OCI-M2 (cell line): ENCODE results near the gene HOXA3.

ENCODE experiments used
- DNase-seq: peaks from one replicate; lab custom pipeline; 2025; ENCODE audit not compliant: unreplicated experiment; lab: John Stamatoyannopoulos, UW

Gene HOXA3

GRCh38 chr7:27131390-27131819 lies 21.0 kb downstream of the HOXA3 start:
- DNase-seq = no peak

DNA sequence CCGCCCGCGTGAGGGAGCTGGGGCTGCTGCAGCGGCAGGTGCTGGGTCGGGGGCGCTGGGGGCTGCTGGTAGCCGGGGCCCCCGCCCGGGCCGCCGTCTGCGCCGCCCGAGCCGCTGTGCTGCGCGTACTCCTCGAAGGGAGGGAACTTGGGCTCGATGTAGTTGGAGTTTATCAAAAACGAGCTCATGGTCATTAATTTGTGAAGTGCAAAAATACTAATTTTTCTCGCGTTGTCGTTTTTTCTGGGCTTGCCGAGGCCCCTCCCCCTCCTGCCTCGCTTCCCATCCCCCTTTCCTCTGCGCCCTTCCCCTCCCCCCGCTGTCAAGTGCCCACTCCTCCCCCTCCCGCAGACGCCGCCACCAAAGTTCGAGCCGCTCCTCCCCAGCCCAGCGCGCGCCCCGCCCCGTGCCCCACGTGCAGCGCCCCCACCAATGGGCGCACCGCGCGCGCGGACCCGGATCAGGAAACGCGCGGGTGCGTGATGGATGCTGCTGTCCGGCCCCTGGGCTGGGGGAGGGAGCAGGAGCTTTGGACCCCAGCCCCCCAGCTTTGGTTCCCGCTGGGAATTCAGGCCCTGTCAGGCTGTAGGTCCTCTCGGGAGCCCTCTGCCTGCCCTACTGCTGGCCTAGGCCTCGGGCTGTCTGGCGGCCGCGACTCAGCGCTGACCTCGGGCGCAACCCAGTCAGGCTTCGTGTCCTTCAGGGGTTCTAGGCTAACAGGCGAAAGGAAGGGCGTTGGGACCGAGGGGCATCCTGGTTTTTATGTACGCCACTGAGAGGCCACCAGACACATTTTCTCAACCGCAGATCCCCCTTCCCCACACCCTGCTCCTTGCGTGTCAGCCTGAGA lies 21.6 kb downstream of the HOXA3 start, which contains the start of gene HOXA4:
Gene HOXA4 (minus strand): TSS at position 218 of the 850 bp plus-strand sequence. CDS start 24 bp downstream, at position 194.
- no peak for DNase-seq

DNA sequence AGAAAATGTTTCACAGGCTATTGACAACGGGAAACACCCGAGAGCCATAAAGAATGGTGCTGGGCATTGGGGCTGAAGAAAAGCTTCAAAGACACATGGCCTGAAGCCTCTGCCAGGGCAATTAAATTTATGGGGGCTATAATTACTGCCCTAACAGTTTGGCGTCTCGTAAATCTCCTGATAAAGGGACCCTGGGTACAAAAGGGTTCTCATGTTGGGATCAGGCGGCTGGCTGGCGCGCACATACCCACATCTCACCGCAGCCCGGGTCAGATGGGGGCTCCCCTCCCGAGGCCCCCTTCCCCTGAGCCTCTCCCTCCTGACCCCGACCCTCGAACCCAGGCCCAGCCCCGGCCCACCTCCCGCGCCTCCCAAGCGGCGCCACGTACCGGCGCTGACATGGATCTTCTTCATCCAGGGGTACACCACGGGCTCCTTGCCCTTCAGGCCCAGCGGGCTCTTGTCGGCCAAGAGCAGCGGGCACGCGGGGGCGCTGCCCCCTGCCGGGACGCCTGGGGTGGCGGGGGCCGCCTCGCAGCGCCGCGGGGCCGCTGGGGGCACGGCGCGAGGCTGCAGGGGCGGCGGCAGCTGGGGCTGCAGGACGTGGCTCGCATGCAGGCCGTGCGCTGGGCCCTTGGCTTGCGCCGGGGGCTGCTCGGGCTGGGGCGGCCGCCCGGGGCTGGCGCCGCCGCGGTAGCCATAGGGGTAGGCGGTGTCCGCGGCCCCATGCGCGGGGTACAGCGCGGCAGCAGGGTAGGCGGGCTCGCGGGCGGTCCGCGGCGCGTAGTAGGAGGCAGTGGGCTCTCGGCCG lies 22.4 kb downstream of the HOXA3 start:
- no peak for DNase-seq

DNA sequence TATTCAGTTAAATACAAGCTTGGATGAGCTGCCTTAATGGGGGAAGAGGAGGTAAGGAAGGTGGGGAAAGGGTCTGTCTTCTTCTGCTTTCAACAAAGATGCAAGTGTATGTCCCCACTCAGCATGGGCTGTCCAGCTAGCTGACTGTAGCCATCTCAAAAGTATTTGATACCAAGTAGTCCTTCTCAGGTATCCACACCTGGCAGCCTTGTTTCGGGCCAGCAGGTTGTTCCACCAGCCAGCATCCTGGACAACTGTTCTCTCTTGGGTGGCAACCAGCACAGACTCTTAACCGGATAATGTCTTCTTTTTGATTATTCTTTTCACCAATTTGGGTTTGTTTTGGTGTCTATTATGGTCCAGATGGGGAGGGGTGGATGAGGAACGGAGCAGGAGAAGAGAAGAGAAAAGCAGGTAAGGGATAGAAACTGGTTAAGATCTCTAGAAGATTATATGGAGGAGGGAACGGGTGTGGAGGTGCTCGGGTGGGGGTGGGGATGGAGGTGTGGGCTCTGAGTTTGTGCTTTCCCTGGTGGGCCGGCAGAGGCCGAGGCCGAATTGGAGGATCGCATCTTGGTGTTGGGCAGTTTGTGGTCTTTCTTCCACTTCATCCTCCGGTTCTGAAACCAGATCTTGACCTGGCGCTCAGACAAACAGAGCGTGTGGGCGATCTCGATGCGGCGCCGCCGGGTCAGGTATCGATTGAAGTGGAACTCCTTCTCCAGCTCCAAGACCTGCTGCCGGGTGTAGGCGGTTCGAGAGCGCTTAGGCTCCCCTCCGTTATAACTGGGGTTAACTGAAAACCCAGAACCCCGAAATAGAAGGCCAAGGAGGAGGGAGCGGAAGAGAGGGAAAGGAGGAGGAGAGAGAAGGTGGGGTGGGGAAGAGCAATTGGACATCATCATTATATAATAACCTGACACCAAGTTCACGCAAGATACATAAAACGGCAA lies 23.3 kb downstream of the HOXA3 start:
- no peak for DNase-seq

GRCh38 chr7:27128034-27128433 lies 24.3 kb downstream of the HOXA3 start:
- no peak for DNase-seq

DNA sequence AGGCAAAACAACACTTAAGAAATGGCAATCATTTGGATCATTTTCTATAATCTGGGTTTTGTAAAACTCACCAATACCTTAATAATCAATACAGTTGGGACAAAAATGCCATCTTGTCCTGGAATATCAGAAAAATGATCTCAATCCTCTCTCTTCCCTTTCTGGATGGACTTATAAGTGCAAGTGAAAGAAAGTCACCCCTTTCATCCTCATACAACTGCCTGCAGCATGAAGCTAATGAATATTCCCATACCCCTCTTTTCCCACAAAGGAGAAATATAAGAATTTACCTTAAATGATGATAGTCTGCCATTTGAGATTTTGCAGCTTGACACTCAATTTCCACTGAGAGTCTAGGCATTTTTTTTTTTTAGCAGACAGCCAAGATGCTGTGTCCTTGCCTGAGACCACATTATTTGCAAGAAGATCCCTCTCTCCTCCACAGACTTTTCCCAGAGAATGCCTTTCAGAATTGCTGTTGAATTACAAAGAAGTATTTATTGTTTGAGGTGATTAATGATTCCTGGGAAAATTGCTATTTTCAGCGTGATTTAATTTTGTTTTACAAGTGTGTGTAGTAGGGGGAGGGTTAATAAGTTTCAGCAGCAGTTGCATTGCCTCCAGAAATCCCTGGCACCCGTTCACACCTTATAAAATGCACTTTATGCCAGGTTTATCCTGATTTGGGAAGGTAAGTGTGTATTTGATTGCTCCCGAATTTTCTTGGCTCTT lies 25.6 kb downstream of the HOXA3 start:
- DNase-seq = no peak

DNA sequence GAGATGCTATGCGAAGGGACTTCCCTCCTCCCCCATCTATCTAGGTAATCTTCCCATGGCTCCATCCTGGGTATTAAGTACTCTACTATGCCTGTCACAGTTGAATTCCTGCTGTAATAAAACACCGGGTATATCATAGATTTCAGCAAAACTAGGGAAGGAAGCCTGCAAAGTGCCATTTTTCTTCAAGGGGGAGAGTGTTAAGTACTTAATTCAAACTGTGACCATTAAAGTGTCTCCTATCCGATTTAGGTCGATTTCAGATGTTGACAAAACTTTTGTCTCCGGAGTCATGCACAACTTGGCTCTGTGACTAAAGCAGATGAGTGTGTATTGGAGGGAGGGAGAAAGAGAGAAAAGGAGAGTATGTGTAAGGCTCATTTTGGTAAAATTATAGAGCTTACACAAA lies 26.4 kb downstream of the HOXA3 start:
- no peak for DNase-seq

GRCh38 chr7:27124902-27125689 lies 27.3 kb downstream of the HOXA3 start:
- no peak for DNase-seq

GRCh38 chr7:27124096-27124901 lies 28.1 kb downstream of the HOXA3 start:
- DNase-seq = no peak

DNA sequence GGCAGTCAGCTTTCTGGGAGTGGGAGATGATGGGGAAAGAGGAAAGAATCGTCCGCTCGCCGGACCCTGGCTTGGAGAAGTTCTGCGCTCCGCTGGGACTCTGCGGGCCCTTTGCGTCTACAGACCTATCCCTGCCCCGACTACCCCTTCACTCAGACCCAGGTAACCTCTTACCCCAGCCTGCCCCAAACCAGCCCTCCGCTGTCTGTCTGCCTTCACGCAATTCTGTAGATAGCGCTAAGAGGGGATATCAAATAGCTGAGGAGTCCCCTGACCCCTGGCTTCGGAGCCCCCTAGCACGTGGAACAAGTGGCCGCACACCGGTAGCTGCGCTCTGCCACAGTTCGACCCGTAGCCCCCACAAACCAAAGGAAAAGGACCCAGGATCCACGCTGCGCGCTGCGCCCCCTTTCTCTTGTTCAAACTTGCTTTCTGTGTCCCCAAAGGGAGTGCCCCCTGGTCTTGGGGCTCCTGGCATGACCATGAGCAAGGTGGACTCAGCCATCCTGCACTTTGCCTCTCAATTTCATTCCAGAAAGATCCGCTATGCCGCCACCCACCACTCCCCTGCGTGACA lies 28.8 kb downstream of the HOXA3 start:
- no peak for DNase-seq

GRCh38 chr7:27123007-27123476 lies 29.3 kb downstream of the HOXA3 start:
- no peak for DNase-seq

GRCh38 chr7:27122077-27122910 lies 30.1 kb downstream of the HOXA3 start:
- DNase-seq = no peak

GRCh38 chr7:27121684-27122076 lies 30.7 kb downstream of the HOXA3 start:
- DNase-seq = no peak

GRCh38 chr7:27119412-27119911 lies 32.9 kb downstream of the HOXA3 start:
- no peak for DNase-seq

GRCh38 chr7:27118580-27118979 lies 33.8 kb downstream of the HOXA3 start:
- DNase-seq = no peak

DNA sequence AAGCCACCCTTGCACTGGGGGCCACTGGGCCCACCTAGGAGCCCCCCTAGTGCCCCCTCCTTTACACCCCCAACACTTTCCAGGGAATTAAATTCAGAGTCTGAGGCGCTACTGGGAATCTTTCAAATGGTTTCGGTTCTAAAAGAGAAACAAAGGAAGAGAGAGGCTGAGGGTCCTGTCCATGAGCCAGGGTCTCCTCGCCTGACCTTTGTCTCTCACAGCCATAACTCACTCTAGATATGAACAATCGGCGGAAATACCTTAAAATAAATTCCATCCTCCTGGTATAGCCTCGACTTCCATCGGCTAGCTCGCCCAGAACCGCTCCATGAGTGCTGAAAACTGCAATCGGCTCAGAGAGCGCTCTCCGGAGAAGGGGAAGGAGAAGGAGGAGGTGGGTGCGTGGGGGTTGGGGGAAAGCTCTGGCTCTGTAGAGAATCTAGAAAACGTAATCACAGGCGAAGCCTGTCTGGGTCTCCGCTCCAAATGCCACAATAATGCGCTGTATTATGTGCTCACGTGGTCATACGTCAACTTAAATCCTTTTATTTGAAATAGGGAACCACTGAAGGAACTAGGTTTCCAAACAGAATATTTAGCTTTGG lies 34.4 kb downstream of the HOXA3 start:
- no peak for DNase-seq
